Measurements from ENCODE around the gene MRGPRF.

Gene MRGPRF

DNA sequence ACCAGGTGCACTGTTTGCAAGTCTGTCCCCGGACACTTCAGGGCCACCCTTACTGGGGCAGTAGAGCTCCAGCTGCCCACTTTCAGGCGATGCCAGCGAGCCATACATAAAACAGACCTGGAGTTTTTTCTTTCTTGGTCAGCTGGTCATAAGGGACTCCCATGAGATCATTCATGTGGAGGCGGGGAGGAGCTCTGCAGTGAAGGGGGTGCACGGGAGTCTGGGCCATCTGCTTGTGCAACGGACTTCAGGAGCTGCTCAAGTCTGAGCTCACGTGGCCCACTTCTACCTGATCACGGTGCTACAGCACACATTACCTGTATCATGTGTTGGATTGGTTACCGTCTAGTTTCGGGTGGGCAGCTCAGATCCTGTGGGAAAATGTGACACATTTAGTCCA is 9.2 kb upstream of the MRGPRF start:
- DNase-seq (ENCODE audit: low read depth in 2 of 2) = no peak

DNA sequence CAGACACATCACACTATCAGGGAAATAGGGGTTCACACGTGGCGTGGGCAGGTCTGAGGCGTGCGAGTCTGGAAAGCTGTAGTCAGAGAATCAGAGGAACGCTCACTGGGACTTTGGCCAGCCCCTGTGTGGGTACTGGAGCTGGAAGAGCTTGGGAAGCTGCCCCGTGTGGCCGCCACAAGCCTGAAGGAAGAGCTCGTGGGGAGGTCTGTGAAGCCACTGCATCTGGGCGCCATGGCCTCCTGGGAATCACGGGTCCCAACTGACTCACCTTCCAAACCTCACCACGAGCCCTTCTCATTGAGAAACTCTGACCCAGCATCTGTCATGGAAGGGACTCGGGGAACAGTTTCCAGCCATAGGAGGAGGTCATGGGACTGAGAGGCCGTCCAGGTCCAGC is 5.9 kb upstream of the MRGPRF start:
- no peak for DNase-seq (ENCODE audit: low read depth in 2 of 2)

DNA sequence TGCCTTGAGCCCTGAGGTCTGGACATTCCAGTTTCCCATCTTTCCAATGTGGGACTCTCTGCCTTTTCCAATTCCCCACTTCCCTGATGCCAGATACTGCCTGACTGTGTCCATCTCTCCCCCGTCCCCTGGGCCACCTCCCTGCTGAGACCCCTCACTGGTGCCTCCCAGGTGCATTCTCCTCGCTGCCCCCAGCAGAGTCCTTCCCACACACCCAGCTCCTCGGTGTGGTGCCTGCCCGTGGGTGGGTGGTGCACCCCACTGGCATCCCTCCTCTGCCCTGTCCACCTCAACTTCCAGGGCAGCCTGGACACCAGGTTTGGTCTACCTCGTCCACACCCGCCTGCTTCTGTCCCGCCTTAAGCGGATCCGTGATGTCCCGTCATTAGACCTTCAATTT is 4.9 kb upstream of the MRGPRF start:
- DNase-seq (ENCODE audit: low read depth in 2 of 2) = no peak

DNA sequence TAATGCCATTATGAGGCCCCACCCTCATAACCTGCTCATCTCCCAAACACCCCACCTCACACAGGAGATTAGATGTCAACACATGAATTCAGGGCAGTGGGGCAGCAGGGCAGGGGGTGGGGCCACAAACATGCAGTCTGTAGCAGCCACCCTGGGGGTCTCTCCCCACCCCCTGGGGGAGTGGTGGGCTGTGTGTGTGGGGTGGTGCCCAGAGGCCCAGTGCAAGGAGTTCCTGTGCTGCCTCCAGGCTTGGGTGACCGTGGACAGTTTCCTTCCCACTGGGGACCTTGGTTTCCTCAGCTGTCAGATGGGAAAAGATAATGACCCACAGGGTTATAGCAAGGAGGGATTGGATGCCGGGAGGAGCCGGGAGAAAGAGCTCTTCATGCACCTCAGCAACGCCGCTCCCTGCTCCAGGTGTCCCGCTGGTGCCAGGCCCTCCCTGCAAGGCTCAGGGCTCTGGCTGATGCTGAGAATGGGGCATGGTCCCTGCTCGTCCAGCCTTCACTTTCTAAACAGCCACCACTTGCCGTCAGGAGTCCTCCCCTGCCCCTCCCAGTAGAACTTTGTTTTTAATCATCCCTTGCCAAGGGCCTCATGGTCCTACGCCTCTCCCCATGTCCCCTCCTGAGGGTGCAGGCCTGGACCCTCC is 2.0 kb upstream of the MRGPRF start:
- DNase-seq (ENCODE audit: low read depth in 2 of 2) = no peak

DNA sequence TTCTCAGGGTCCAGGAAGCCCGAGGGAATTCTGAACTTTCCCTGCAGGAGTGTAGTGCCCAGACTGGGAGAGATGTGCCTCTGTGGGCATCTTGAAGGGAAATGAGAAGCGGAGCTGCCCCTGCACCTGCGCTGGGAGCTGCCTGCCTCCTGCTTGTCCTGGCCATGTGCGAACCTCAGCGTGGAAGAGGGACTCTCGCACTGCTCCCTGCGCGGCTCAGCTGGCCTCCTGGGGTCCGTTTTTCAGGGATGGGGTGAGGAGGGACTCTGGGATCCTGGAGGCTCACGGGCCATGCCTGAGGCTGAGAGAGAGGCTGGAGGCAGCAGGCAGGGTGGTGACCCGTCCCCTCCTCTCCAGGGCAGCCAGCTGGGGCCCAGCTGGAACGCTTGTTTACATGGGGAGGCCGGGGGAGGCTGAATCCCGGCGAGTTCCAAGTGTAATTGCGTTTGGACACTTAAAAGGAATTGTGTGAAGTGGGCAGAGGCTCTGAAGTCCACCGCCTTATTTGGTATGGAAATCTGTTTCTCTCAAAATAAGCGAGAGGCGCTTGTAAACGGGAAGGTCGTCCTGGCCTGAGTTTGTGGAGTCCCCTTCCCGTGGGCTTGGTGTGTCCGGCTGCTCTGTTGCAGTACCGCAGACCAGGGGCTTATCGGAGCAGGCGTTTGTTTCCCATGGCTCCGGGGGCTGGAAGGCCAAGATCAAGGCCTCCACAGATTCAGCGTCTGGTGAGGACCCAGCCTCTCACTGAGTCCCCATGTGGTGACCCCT is 1.2 kb upstream of the MRGPRF start:
- no peak for DNase-seq (ENCODE audit: low read depth in 2 of 2)

DNA sequence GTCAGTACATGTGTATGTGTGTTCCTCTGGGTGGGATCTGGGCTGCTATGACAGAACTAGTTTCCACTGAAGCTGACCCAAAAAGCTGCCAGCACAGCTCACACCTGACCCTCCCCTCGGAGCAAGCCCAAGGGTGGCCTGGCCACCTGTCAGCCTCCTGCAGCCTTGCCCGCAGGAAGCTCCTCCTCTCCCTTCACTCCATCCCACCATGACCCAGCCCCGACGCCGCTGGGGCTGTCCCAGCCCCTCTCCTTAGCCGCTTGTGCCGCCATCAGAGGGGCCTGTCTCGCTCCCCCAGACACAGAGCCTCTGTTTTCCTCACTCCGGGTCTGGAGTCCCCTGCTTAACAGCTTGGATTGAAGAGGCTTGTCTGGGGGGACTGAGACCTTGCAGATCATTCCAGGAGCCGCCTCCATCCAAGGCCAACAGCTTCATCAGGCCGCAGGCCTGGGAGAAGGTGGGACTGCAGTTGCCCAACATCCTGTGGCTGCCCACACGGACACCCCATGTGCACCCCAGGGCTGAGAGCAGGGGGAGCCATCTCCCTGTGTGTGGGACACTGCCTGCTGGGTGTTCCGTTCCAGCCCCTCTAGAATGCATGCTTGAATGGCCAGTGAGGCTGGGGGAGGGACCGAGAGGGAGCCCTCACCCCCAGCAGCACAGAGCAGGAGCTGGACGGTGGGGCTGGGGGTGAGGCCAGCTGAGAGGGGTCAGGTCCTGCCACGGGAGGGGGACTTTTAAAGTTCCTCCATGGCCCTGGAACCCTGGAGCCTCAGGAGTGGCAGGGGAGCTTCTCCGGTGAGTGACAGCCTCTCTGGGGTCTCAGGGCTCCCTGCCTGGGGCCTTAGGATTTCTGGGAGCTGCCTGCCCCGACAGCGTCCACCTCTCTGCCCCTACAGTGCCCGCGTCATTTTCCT is 696 bp downstream of the MRGPRF start:
- DNase-seq (ENCODE audit: low read depth in 2 of 2) = no peak

DNA sequence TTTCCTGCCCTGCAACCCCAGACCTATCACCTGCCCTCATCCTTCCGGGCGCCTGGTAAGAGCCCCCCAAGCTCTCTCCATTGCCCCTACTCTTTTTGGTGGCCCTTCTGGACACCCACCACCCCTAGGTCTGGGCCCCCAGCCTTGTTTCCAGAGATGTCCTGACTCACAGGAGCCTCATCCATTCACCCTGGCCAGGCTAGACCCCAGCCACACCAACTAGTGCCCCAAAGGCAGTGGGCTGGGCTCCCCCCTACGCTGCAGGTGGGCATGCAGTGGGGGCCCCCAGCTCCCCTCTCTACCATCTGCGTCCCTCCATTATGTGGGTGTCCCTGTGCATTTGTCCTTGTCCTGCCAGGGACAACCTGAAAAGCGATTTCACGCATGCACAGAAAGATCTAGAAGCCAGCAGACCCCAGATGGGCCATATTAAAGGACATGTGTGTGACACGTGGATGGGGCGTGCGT is 1.4 kb downstream of the MRGPRF start:
- no peak for DNase-seq (ENCODE audit: low read depth in 2 of 2)

DNA sequence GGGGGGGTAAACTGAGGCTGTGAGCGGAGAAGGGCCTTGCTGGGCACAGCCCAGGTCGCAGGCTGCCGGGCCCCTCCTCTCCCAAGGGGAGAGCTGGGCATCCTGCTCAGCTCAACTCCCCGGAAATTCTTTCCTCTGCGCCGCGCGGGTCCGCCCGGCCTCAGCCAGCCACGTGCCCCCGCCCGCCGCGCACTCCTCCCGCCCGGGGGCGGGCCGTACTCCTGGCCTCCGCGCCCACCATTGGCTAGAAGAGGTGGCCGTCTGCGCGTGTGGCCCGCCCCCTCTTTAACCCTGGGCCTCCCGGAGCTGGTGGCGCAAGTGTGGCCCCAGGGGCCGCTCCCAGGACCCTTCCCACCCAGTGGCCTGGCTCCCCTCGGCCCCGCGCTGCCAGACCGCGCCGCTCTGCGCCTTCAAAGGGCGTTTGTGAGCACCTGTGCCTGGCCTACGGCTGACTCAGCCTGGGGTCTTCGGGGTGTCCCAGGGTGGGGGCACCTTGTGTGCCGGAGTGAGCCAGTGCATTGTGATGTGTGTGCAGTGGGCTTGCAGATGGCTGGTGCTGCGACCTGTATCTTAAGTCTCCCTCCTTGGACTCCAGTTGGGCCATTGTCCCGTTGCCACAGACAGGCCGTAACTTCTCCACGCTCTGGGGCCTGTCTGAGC is 2.0 kb downstream of the MRGPRF start:
- DNase-seq (ENCODE audit: low read depth in 2 of 2) = peak; percentile 15 to 32

DNA sequence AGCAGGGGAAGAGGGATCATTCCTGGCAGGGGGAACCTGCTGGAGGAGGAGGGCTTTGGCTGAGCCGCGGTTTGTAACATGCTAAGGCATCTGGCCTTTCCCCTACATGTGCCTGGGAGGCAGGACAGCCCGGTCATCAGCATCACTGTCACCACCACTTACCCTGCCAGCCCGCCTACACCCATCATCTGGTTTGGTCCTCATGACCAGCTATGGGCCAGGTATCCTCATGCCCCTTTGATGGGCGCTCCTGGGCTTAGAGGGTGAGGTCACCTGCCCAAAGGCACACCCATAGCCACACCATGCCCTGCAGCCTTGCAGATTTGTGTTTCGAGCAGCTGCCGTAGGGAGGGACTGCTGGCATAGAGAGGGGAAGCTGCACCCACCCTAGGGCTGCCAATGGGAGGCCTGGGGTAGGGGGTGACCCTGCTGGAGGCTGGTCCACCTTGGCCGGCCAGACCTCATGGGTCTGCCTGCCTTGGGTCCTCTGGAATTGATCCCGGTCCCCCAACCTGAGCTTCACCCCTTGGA is 2.6 kb downstream of the MRGPRF start:
- DNase-seq (ENCODE audit: low read depth in 2 of 2) = no peak

DNA sequence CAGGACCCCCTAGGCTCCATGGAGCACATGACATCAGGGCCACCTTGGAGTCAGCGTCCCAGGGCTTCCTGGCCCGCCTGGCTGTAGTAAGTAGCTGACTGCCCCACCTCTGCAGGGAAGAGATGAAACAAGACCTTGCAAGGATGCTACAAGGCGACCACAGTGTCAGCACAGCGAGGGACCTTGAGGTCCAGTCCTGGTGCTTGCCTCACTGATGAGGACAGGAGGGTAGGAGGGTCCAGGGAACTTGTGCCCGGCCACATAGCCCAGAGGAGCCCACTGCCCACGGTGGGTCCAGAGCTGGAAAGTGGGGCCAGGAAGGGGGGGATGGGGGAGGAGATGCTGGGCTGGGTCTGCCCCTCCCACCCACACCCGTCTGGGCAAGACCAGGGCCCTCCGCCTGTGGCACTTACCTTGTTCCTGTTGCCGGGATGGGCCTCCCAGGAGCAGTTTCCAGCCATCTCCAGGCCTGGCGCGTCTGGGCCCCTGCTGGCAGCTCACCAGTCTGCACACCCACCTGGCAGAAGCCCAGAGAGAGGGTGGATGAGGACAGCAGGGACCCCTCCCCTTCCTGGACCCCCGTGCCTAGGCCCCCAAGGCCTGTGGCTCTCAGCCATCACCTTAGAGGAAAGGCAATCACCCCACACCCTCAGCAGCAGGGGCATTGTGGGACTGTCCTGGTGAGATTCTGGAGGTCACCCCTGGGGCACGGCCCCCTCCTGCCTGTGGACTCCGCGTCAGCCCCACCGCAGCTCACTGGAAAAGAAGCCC is 3.4 kb downstream of the MRGPRF start:
- DNase-seq (ENCODE audit: low read depth in 2 of 2) = no peak

DNA sequence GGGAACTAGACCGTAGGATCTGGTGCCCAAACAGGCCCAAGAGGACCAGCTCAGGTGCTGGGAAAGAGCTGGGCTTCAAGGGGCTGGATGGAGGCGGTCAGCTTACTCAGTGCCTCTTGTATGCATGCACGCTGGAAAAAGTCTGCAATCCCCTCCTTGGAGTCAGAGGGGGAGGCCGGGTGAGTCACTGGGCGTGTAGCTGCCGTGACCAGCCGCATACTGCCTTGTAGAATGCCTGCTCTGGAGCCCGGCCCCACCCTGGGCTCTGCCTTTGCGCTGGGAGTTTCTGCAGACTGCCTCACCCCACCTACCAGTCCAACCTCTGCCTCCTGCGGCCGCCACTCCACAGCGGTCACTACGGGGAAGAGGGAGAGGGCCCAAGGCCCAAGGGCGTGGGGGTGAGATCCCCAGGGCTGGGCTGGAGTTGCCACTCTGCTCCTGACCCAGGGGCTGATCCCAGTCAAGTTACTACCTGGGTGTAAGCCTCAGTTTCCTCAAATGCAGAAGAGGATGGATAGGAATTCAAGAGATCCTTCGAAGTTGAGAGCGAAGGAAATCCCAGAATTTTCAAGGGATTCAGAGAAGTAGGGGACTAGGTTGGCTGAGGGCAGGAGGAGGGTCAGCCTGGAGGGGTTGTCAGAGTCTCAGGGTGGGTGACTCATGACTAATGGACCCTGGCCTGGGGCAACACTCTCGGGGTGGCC is 4.2 kb downstream of the MRGPRF start:
- no peak for DNase-seq (ENCODE audit: low read depth in 2 of 2)

DNA sequence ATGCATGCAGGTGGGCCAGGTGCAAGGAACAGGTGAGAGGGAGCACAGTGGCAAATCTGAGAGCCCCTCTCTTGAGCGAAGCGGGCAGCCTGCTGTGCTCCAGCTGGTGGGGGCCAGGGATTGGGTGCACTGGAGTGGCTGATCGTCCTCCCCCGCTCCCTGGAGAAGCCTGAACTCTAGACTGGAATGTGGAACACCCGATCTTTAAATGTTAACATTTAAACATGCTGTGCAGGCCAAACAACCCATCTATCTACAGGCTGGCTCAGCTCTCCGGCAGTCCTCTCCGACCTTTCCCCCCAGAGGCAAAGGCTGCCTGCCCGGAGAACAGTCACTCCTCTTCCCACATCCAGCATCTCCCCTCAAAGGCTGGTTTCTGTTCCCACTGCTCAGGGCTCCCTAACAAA is 5.1 kb downstream of the MRGPRF start:
- no peak for DNase-seq (ENCODE audit: low read depth in 2 of 2)

DNA sequence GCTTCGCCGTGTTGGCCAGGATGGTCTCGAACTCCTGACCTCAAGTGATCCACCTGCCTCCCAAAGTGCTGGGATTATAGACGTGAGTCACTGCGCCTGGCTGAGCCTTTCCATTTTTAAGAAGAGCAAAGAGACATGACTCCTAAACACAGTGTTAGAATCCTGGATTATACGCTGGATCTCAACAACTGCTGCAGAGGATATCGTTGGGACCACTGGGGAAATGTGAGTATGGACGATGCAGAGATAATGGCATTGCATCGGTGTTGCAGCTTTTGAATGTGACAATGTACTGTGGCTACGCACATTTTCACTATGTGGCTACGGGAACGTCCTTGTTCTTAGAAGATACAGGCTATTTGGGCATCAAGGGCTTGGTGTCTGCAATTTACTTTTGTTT is 6.2 kb downstream of the MRGPRF start:
- no peak for DNase-seq (ENCODE audit: low read depth in 2 of 2)

DNA sequence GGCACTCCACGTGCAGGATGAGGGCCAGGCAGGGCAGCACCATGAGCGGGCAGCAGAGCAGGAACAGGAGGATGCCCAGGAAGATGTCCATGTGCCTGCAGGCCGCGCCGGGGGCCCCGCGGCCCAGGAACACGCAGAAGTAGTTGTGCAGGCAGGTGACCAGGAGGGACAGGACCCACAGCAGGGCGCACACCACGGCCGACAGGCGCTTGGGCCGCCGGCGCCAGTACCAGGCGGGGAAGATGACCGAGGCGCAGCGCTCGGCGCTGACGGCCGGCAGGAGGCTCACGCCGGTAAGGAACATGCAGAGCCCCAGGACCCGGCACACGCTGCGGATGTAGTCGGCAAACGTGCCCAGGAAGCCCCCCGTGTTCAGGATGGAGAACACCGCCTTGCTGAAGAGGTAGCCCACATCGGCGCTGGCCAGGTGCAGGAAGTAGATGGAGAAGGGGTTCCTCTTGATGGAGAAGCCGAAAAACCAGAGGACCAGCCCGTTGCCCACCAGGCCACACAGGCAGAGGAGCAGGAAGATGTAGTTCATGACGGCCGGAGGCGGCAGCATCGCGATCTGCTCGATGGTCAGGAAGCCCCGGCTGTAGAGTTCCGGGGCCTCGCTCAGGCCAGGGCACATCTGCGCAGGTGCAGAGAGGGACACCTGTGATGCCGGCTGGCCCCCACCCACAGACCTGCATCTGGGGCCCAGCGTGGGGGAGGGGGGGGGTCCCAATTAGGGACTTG is 7.2 kb downstream of the MRGPRF start:
- no peak for DNase-seq (ENCODE audit: low read depth in 2 of 2)

DNA sequence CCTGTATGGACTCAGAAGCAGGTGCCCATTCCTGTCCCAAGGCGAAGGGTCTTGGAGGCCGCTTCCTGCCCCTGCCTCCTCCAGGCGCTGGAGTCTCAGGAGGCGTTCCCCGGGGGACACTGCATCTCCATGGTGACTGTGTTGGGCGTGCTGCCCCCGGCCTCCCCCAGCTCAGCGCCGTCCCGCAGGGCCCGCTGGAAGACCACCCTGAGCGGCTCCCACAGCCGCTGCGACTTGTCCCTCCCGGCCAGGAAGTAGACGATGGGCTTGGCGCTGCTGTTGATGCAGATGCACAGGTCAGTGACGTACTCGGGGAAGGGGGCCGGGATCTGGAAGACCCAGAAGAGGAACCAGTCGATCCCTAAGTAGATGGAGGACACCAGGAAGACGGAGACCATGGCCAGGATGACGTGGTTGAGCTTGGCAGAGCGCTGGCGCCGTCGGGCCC is 7.8 kb downstream of the MRGPRF start:
- no peak for DNase-seq (ENCODE audit: low read depth in 2 of 2)

DNA sequence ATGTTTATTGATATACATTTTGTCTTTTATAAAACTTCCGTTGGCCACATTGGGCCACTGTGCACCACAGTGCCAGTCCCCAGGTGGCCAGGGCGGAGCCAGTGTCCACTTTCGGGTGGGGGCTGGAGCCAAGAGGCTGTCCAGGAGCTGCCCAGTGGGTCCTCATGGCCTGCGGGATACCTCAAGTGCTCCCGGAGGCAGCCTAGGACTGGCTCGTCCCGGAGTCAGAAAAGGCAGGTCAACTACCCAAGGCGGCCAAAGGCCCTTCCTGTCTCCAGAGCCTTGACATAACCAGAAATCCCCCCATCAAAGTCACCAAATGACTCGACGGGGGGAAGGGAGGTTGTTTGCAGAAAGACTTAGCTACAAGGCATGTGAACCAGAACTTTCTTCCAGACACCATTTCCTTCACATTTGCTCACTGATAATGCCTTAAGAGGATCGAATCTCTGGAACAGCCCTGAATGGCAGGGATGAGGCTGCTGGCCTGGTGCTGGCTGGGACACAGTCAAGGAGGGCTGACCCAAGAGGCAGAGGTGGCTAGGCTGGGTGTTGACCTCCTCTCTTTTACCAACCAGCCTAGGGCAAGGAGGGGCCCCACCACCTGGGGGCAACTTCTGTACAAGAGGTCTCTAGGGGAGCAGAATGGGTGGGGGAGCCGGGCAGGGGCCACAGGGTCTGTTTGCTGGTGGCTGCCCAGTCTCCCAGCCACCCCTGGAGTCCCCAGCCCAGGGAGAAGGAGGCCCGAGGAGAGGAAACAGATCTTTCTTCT is 8.4 kb downstream of the MRGPRF start:
- DNase-seq (ENCODE audit: low read depth in 2 of 2) = no peak

DNA sequence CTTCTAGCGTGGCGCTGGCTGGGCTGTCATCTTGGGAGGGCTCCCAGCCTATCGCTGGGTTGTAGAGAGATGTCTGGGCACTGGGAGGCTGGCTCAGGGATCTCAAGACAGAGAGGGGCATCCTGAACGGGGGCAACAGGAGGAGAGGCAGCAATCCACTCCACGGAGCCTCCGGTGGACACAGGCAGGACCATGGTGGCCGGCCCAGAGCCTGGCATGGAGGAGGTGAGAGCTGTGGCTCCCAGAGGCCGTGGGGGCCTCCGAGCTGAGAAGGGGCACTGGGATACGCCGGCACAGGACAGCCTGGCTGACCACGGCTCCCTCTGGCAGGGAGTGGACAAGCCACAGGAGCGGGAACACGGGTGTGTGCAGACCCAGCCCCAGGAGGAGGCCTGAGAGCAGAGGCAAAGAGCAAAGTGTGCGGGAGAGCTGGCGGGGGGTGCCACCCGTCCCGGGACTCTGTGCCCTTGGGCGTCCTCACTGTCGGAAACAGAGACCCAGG is 9.1 kb downstream of the MRGPRF start:
- no peak for DNase-seq (ENCODE audit: low read depth in 2 of 2)

DNA sequence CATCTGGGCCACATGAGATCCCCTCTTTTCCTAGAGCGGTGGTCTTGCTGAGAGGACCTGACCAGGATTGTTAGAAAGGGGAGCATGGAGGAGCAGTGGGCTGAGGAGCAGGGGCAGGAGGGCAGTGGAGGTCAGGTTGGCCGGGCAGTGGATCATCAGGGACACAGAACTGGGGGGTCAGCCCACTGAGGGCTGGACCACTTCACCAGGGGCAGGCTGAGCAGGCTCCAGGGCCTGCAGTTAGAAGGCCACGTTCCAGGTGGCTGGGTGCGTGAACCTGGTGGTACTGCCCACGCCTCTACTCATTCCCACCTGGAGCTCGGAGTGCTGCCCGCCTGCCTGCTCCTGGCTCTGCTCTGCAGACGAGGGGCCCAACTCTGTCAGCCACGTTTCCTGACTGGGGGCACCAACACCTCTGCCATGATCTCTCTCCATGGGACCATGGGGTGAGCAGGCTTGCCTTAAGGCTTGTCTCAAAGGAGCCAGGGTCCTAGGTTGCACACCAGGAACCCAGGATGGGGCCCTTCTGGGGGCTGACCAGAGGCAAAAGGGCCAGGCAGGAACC is 9.7 kb downstream of the MRGPRF start:
- no peak for DNase-seq (ENCODE audit: low read depth in 2 of 2)

Measured in stimulated activated CD4-positive, alpha-beta T cell treated with anti-CD3 and anti-CD28 coated beads, Interleukin-4, amount 100 ng/mL, for 48 hours (primary cell).